HEK293 (cell line): ENCODE data around the gene DUSP6.

ENCODE experiments used
- CTCF ChIA-PET: fragments of 350-600 bp; formaldehyde crosslinking; extraction: SDS; loops from one replicate; lab custom pipeline; 2021; ENCODE audit warnings: antibody characterized with exemption; lab: Yijun Ruan, JAX
- POLR2A ChIA-PET: fragments of 300-600 bp; formaldehyde crosslinking; extraction: SDS; loops from one replicate; lab custom pipeline; 2020; ENCODE audit warnings: antibody characterized with exemption, inconsistent platforms; lab: Yijun Ruan, JAX
- H3K27ac ChIP-seq: fragments of 200-500 bp; sonication (Bioruptor generic); 2 replicates; pipeline ENCODE4 v1.5.1; 2014; ENCODE audit warnings: low read depth, low read length, control low read depth, inconsistent platforms; ENCODE audit errors: extremely low read depth
- H3K36me3 ChIP-seq, 2 experiments: fragments of 200-500 bp in 1 of 2; sonication (Bioruptor generic) in 1 of 2; 1 replicate in 1 of 2; 2 replicates in 1 of 2; pipeline ENCODE4 v1.5.1; 2014 to 2017; ENCODE audit warnings: inconsistent platforms in 2 of 2, low read length in 2 of 2; ENCODE audit not compliant: control insufficient read depth in 2 of 2, insufficient read depth in 1 of 2
- H3K4me1 ChIP-seq: fragments of 200-500 bp; sonication (Bioruptor generic); 2 replicates; pipeline ENCODE4 v1.5.1; 2014; ENCODE audit warnings: mild to moderate bottlenecking, low read length, inconsistent platforms; ENCODE audit not compliant: control insufficient read depth, insufficient read depth
- H3K4me3 ChIP-seq: 2 replicates; pipeline ENCODE4 v1.5.1; 2011; ENCODE audit warnings: low read depth, mild to moderate bottlenecking, control low read depth, low read length, moderate library complexity
- H3K9me3 ChIP-seq: fragments of 200-500 bp; sonication (Bioruptor generic); 2 replicates; pipeline ENCODE4 v1.5.1; 2014; ENCODE audit warnings: low read depth, low read length, inconsistent platforms; ENCODE audit not compliant: control insufficient read depth, insufficient read depth
- GFI1B ChIP-seq: fragments of 450-650 bp; formaldehyde crosslinking; IDR thresholded peaks from 2 replicates; pipeline ENCODE4 v1.5.1; 2016; ENCODE audit warnings: missing biosample characterization, missing genetic modification characterization
- KLF16 ChIP-seq: fragments of 450-650 bp; formaldehyde crosslinking; IDR thresholded peaks from 2 replicates; pipeline ENCODE4 v1.5.1; 2017; ENCODE audit warnings: missing biosample characterization, missing genetic modification characterization
- SALL2 ChIP-seq: fragments of 450-650 bp; formaldehyde crosslinking; IDR thresholded peaks from 2 replicates; pipeline ENCODE4 v1.5.0; 2017; ENCODE audit warnings: missing biosample characterization, mild to moderate bottlenecking, missing genetic modification characterization, borderline replicate concordance
- TRIM28 ChIP-seq: IDR thresholded peaks from 2 replicates; pipeline ENCODE4 v1.6.1; 2011; ENCODE audit warnings: low read length, control low read depth, borderline replicate concordance
- ZBTB48 ChIP-seq: fragments of 450-650 bp; formaldehyde crosslinking; IDR thresholded peaks from 2 replicates; pipeline ENCODE4 v1.5.1; 2016; ENCODE audit warnings: missing biosample characterization, missing genetic modification characterization
- ZNF341 ChIP-seq: fragments of 450-650 bp; formaldehyde crosslinking; IDR thresholded peaks from 2 replicates; pipeline ENCODE4; 2016; ENCODE audit warnings: low read depth, missing biosample characterization, missing genetic modification characterization
- ZNF514 ChIP-seq: fragments of 450-650 bp; formaldehyde crosslinking; IDR thresholded peaks from 2 replicates; pipeline ENCODE4 v1.5.1; 2016; ENCODE audit warnings: missing biosample characterization, missing genetic modification characterization
- ZNF561 ChIP-seq: fragments of 450-650 bp; IDR thresholded peaks from 2 replicates; pipeline ENCODE4 v1.5.1; 2018; ENCODE audit warnings: missing biosample characterization, missing genetic modification characterization, borderline replicate concordance
- ZXDB ChIP-seq: fragments of 450-650 bp; formaldehyde crosslinking; IDR thresholded peaks from 2 replicates; pipeline ENCODE4 v1.5.1; 2016; ENCODE audit warnings: missing biosample characterization, missing genetic modification characterization
- TF ChIP-seq, protein P1 (sequence below): fragments of 450-650 bp; formaldehyde crosslinking; IDR thresholded peaks from 2 replicates; pipeline ENCODE4 v1.5.1; 2016; ENCODE audit warnings: missing biosample characterization, missing genetic modification characterization
- TF ChIP-seq, protein P2 (sequence below): fragments of 450-650 bp; formaldehyde crosslinking; conservative IDR thresholded peaks from 2 replicates; pipeline ENCODE4 v1.5.1; 2016; ENCODE audit warnings: low read depth, missing biosample characterization, missing genetic modification characterization
- TF ChIP-seq, protein P3 (sequence below): fragments of 450-650 bp; formaldehyde crosslinking; IDR thresholded peaks from 2 replicates; pipeline ENCODE4 v1.5.1; 2016; ENCODE audit warnings: missing biosample characterization, missing genetic modification characterization
- TF ChIP-seq, protein P4 (sequence below): fragments of 450-650 bp; formaldehyde crosslinking; IDR thresholded peaks from 2 replicates; pipeline ENCODE4 v1.5.0; 2017; ENCODE audit warnings: missing biosample characterization, missing genetic modification characterization, borderline replicate concordance

The DUSP6 gene

DNA sequence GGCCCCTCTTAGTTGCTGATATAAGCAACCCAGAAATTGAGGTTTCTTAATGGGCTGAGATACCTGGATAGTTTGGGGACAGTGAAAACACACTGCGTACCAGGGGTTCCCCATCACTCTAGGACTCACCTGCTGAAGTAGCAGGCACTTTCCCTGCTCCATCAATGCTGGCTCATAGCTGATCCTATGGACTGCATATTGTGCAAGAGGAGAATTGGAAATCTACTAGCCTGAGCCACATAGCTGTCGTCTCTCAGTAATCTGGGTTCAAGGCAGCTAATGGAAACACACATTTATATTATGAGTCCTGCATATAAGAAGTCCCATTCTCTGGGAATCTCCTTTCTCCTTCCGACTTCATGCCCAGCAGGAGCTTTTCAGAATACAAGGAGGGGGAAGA is 7.3 kb upstream of the DUSP6 start:
- no peak overlapping the region for H3K4me3 ChIP-seq
- no peak overlapping the region for H3K27ac ChIP-seq
- POLR2A ChIA-PET, result no interaction called here
- no peaks in the 10 kb centered on the region for H3K36me3 ChIP-seq
- CTCF ChIA-PET, result no interaction called here
- TF ChIP-seq GFI1B (tag by site-specific recombination) (no peak), KLF16 (tag by site-specific recombination) (no peak), ZBTB48 (tag by site-specific recombination) (no peak), ZNF341 (tag by site-specific recombination) (no peak), TRIM28 (no peak), ZNF561 (tag by site-specific recombination) (no peak), SALL2 (tag by site-specific recombination) (no peak), ZXDB (tag by site-specific recombination) (no peak), ZNF514 (tag by site-specific recombination) (no peak)
- TF ChIP-seq, protein P1, sequence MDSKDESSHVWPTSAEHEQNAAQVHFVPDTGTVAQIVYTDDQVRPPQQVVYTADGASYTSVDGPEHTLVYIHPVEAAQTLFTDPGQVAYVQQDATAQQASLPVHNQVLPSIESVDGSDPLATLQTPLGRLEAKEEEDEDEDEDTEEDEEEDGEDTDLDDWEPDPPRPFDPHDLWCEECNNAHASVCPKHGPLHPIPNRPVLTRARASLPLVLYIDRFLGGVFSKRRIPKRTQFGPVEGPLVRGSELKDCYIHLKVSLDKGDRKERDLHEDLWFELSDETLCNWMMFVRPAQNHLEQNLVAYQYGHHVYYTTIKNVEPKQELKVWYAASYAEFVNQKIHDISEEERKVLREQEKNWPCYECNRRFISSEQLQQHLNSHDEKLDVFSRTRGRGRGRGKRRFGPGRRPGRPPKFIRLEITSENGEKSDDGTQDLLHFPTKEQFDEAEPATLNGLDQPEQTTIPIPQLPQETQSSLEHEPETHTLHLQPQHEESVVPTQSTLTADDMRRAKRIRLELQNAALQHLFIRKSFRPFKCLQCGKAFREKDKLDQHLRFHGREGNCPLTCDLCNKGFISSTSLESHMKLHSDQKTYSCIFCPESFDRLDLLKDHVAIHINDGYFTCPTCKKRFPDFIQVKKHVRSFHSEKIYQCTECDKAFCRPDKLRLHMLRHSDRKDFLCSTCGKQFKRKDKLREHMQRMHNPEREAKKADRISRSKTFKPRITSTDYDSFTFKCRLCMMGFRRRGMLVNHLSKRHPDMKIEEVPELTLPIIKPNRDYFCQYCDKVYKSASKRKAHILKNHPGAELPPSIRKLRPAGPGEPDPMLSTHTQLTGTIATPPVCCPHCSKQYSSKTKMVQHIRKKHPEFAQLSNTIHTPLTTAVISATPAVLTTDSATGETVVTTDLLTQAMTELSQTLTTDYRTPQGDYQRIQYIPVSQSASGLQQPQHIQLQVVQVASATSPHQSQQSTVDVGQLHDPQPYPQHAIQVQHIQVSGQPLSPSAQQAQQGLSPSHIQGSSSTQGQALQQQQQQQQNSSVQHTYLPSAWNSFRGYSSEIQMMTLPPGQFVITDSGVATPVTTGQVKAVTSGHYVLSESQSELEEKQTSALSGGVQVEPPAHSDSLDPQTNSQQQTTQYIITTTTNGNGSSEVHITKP (tag by site-specific recombination), result no peak
- TF ChIP-seq, protein P2, sequence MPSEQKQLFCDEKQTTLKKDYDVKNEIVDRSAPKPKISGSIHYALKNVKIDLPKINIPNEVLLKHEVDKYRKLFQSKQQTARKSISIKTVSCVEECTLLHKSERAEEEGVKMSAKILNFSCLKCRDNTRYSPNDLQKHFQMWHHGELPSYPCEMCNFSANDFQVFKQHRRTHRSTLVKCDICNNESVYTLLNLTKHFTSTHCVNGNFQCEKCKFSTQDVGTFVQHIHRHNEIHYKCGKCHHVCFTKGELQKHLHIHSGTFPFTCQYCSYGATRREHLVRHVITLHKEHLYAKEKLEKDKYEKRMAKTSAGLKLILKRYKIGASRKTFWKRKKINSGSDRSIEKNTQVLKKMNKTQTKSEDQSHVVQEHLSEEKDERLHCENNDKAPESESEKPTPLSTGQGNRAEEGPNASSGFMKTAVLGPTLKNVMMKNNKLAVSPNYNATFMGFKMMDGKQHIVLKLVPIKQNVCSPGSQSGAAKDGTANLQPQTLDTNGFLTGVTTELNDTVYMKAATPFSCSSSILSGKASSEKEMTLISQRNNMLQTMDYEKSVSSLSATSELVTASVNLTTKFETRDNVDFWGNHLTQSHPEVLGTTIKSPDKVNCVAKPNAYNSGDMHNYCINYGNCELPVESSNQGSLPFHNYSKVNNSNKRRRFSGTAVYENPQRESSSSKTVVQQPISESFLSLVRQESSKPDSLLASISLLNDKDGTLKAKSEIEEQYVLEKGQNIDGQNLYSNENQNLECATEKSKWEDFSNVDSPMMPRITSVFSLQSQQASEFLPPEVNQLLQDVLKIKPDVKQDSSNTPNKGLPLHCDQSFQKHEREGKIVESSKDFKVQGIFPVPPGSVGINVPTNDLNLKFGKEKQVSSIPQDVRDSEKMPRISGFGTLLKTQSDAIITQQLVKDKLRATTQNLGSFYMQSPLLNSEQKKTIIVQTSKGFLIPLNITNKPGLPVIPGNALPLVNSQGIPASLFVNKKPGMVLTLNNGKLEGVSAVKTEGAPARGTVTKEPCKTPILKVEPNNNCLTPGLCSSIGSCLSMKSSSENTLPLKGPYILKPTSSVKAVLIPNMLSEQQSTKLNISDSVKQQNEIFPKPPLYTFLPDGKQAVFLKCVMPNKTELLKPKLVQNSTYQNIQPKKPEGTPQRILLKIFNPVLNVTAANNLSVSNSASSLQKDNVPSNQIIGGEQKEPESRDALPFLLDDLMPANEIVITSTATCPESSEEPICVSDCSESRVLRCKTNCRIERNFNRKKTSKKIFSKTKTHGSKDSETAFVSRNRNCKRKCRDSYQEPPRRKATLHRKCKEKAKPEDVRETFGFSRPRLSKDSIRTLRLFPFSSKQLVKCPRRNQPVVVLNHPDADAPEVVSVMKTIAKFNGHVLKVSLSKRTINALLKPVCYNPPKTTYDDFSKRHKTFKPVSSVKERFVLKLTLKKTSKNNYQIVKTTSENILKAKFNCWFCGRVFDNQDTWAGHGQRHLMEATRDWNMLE (tag by site-specific recombination), result no peak
- TF ChIP-seq, protein P3, sequence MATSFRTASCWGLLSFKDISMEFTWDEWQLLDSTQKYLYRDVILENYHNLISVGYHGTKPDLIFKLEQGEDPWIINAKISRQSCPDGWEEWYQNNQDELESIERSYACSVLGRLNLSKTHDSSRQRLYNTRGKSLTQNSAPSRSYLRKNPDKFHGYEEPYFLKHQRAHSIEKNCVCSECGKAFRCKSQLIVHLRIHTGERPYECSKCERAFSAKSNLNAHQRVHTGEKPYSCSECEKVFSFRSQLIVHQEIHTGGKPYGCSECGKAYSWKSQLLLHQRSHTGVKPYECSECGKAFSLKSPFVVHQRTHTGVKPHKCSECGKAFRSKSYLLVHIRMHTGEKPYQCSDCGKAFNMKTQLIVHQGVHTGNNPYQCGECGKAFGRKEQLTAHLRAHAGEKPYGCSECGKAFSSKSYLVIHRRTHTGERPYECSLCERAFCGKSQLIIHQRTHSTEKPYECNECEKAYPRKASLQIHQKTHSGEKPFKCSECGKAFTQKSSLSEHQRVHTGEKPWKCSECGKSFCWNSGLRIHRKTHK (tag by site-specific recombination), result no peak
- TF ChIP-seq, protein P4, sequence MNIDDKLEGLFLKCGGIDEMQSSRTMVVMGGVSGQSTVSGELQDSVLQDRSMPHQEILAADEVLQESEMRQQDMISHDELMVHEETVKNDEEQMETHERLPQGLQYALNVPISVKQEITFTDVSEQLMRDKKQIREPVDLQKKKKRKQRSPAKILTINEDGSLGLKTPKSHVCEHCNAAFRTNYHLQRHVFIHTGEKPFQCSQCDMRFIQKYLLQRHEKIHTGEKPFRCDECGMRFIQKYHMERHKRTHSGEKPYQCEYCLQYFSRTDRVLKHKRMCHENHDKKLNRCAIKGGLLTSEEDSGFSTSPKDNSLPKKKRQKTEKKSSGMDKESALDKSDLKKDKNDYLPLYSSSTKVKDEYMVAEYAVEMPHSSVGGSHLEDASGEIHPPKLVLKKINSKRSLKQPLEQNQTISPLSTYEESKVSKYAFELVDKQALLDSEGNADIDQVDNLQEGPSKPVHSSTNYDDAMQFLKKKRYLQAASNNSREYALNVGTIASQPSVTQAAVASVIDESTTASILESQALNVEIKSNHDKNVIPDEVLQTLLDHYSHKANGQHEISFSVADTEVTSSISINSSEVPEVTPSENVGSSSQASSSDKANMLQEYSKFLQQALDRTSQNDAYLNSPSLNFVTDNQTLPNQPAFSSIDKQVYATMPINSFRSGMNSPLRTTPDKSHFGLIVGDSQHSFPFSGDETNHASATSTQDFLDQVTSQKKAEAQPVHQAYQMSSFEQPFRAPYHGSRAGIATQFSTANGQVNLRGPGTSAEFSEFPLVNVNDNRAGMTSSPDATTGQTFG (tag by site-specific recombination), result no peak
- no peaks in the 10 kb centered on the region for H3K9me3 ChIP-seq
- peaks cover 11% of the 10 kb centered on the region for H3K4me1 ChIP-seq
